ENCODE data around the gene MAP3K21.

DNA sequence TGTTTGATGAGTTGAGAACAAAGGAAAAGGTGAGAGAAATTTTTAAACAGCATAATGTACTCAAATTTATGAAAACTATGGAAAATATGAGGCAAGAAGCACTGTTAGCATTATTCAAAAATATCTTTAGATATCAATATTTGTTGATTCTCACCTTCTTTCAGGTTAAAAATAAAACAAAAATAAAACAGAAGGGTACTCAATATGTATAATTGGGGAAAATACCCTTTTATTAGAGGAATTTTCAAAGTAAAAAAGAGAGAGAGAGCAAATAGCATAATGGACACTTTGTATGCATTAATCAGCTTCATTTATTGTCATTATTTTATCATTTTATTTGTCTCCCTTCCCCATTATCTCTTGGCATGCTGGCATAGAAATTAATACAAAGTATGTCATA lies 27.5 kb downstream of the MAP3K21 start:
- TF ChIP-seq, protein P1, sequence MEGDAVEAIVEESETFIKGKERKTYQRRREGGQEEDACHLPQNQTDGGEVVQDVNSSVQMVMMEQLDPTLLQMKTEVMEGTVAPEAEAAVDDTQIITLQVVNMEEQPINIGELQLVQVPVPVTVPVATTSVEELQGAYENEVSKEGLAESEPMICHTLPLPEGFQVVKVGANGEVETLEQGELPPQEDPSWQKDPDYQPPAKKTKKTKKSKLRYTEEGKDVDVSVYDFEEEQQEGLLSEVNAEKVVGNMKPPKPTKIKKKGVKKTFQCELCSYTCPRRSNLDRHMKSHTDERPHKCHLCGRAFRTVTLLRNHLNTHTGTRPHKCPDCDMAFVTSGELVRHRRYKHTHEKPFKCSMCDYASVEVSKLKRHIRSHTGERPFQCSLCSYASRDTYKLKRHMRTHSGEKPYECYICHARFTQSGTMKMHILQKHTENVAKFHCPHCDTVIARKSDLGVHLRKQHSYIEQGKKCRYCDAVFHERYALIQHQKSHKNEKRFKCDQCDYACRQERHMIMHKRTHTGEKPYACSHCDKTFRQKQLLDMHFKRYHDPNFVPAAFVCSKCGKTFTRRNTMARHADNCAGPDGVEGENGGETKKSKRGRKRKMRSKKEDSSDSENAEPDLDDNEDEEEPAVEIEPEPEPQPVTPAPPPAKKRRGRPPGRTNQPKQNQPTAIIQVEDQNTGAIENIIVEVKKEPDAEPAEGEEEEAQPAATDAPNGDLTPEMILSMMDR (IDR thresholded peaks at IDR 0.05), result no peak
- no peak for TF ChIP-seq POLR2AphosphoS5 (IDR thresholded peaks at IDR 0.05)

Data from stomach (tissue), 4 donors.